IPS-18a (cell line): ENCODE data around the gene NPY4R2.
"Not testable (repeated sequence)": the region's sequence is repeated elsewhere in the genome, so short reads cannot be mapped to it uniquely, and the experiment has no call there.

ENCODE experiments used
- H3K27ac ChIP-seq: one replicate; pipeline ENCODE4 v1.5.1; 2013; ENCODE audit warnings: low read length
- H3K27me3 ChIP-seq: one replicate; pipeline ENCODE4 v1.6.1; 2013; ENCODE audit warnings: mild to moderate bottlenecking, low read length; ENCODE audit not compliant: control insufficient read depth, insufficient read depth
- H3K36me3 ChIP-seq: one replicate; pipeline ENCODE4 v1.6.1; 2013; ENCODE audit warnings: low read depth, low read length; ENCODE audit not compliant: control insufficient read depth
- H3K4me1 ChIP-seq: one replicate; pipeline ENCODE4 v1.6.1; 2013; ENCODE audit warnings: low read depth, low read length; ENCODE audit not compliant: control insufficient read depth
- H3K4me3 ChIP-seq: one replicate; pipeline ENCODE4 v1.5.1; 2013; ENCODE audit warnings: low read length
- H3K9ac ChIP-seq: one replicate; pipeline ENCODE4 v1.6.1; 2013; ENCODE audit warnings: mild to moderate bottlenecking, low read length, moderate library complexity
- H3K9me3 ChIP-seq: one replicate; pipeline ENCODE4 v1.6.1; 2013; ENCODE audit warnings: low read depth, low read length; ENCODE audit not compliant: control insufficient read depth

The NPY4R2 gene

GRCh38 chr10:47937634-47938033 is 19.2 kb downstream of the NPY4R2 start:
- H3K27ac ChIP-seq, H3K9ac ChIP-seq, H3K27me3 ChIP-seq, H3K9me3 ChIP-seq, H3K4me3 ChIP-seq, H3K36me3 ChIP-seq, H3K4me1 ChIP-seq: not testable (repeated sequence)

DNA sequence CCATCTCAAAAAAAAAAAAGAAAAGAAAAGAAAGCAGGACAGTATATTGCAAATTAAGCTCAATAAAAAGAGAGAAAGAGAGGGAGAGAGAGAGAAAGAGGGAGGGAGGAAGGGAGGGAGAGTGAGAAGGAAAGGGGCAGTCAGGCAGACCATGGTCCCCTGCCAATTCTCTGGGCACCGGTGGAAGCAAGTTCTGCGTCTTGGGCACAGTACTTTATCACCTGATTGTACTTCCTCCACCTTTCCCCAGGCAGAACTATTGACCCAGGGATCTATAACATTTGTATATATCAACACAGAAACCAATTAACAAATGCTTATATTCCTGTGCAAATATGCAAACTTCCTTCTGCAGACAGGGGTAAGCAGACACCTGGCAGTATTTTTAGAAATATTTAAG is 22.4 kb downstream of the NPY4R2 start:
- H3K27me3 ChIP-seq, H3K4me3 ChIP-seq, H3K27ac ChIP-seq, H3K9ac ChIP-seq, H3K36me3 ChIP-seq, H3K9me3 ChIP-seq, H3K4me1 ChIP-seq: not testable (repeated sequence)

- not testable (repeated sequence) for H3K36me3 ChIP-seq, H3K27me3 ChIP-seq, H3K9me3 ChIP-seq, H3K9ac ChIP-seq, H3K4me1 ChIP-seq, H3K4me3 ChIP-seq, H3K27ac ChIP-seq
These were observed 22.9 kb downstream of the NPY4R2 start for GRCh38 chr10:47941379-47941778.

- not testable (repeated sequence) for H3K4me1 ChIP-seq
These were observed 24.0 kb downstream of the NPY4R2 start for GRCh38 chr10:47942351-47943019.

GRCh38 chr10:47943328-47943727 is 24.9 kb downstream of the NPY4R2 start:
- H3K4me3 ChIP-seq, H3K27ac ChIP-seq, H3K27me3 ChIP-seq, H3K36me3 ChIP-seq, H3K9ac ChIP-seq, H3K4me1 ChIP-seq, H3K9me3 ChIP-seq: not testable (repeated sequence)

More at GRCh38 chr10:47942351-47943019, 24.0 kb downstream of the NPY4R2 start:
- not testable (repeated sequence) for H3K9me3 ChIP-seq, H3K27ac ChIP-seq, H3K4me3 ChIP-seq, H3K9ac ChIP-seq, H3K27me3 ChIP-seq, H3K36me3 ChIP-seq

GRCh38 chr10:47947424-47947823 is 29.0 kb downstream of the NPY4R2 start:
- not testable (repeated sequence) for H3K27ac ChIP-seq, H3K9ac ChIP-seq

DNA sequence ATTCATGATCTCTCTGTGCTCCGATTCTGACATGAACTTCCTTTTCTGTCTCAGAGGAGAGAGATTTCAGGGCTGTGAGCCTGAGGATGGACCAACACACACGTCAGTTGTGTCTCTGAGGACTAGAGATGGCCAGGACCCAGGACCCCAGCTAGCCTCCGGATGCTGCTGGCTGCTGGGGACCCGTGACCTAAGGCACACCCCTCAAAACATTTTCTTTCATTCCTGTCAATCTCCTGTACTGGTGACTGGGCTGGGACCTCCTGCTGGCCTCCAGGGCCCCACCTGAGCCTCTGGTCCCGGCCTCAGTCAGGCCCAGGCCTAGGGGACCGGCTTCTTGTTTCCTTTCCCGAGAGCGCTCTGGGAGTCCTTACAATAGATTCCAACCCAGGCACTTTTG is 38.7 kb downstream of the NPY4R2 start:
- H3K4me1 ChIP-seq, H3K27ac ChIP-seq, H3K9ac ChIP-seq, H3K36me3 ChIP-seq, H3K9me3 ChIP-seq, H3K4me3 ChIP-seq, H3K27me3 ChIP-seq: not testable (repeated sequence)

More at GRCh38 chr10:47947424-47947823, 29.0 kb downstream of the NPY4R2 start:
- not testable (repeated sequence) for H3K9me3 ChIP-seq, H3K4me1 ChIP-seq, H3K36me3 ChIP-seq, H3K4me3 ChIP-seq, H3K27me3 ChIP-seq

- H3K27ac ChIP-seq, H3K4me1 ChIP-seq, H3K27me3 ChIP-seq, H3K36me3 ChIP-seq, H3K9me3 ChIP-seq, H3K9ac ChIP-seq, H3K4me3 ChIP-seq: not testable (repeated sequence)
These were observed 41.2 kb downstream of the NPY4R2 start for GRCh38 chr10:47959677-47960076.

DNA sequence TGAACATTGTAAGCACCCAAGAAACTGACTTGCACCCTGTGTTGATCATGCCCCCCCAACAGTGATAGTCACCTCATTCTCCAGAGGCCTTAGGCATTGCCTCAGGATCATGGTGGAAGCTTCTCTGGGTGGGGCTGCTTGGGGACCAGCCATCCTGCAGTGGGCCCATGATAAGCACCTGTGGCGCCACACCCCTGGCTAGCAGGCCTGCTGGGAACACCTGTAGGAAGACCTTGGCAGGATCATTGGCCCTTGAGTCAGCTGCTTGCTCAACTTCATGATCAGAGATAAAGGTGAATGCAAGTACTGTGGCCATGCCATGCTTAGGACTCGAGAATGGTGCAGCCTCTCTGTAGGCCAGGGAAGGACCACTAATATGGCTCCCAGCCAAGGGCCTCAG is 42.2 kb downstream of the NPY4R2 start:
- not testable (repeated sequence) for H3K4me1 ChIP-seq, H3K27me3 ChIP-seq, H3K27ac ChIP-seq, H3K9ac ChIP-seq, H3K9me3 ChIP-seq, H3K36me3 ChIP-seq, H3K4me3 ChIP-seq

DNA sequence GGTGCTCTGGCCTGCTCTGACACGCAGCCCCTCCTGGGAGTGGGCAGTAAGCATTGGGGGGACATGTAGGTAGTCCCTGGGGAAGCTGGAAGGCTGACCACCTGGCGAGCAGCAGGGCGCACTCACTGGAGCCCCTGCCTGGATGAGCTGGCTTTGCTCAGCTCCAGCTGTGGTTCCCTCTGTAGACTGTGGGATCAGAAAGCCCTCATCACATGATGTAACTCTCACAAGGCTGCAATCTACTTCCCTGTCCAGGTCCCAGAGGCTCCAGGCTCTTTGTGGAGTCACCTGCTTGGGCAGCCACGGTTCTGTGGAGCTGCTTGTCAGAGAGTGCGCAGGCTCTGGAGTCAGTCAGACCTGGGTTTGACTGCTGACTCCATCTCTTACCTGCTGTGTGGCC is 44.3 kb downstream of the NPY4R2 start:
- not testable (repeated sequence) for H3K27ac ChIP-seq, H3K36me3 ChIP-seq, H3K4me3 ChIP-seq, H3K27me3 ChIP-seq, H3K4me1 ChIP-seq, H3K9me3 ChIP-seq, H3K9ac ChIP-seq

GRCh38 chr10:47964280-47965063 is 46.0 kb downstream of the NPY4R2 start:
- not testable (repeated sequence) for H3K27ac ChIP-seq, H3K4me3 ChIP-seq, H3K27me3 ChIP-seq, H3K4me1 ChIP-seq, H3K9ac ChIP-seq, H3K36me3 ChIP-seq, H3K9me3 ChIP-seq

GRCh38 chr10:47968988-47969387 is 50.5 kb downstream of the NPY4R2 start:
- H3K36me3 ChIP-seq, H3K4me3 ChIP-seq, H3K27ac ChIP-seq, H3K27me3 ChIP-seq, H3K9me3 ChIP-seq, H3K9ac ChIP-seq, H3K4me1 ChIP-seq: not testable (repeated sequence)
